IMR-90 (cell line): ENCODE data around the gene SPSB2. TPM values are rescaled to one million over a fixed set of nuclear protein-coding genes. Genes with fewer than 3 reads are reported as not detected.

Experiments used
- ATAC-seq: fragments of 200-7000 bp; cut with Tn5 transposase; 2 replicates; pipeline ENCODE4 v1.9.1; 2020; ENCODE audit warnings: low read depth, mild to moderate bottlenecking, moderate library complexity
- BruUV-seq: library from RNA; stranded (reverse); fragments of 400-500 nt; replicated peaks from 2 replicates; lab custom pipeline; 2021; lab: Mats Ljungman, UMichigan
- CTCF ChIA-PET: fragments of 300-600 bp; formaldehyde crosslinking; extraction: SDS; loops from one replicate; lab custom pipeline; 2021; ENCODE audit warnings: antibody characterized with exemption; lab: Yijun Ruan, JAX
- POLR2A ChIA-PET: fragments of 300-600 bp; sonication (Branson Sonifier 250); formaldehyde crosslinking; loops from one replicate; lab custom pipeline; 2022; ENCODE audit warnings: antibody characterized with exemption; ENCODE audit not compliant: unreplicated experiment; lab: Charles Lee
- DNase-seq: peaks from one replicate; pipeline ENCODE4 v3.0.0; 2013
- H2AFZ ChIP-seq: replicated peaks from 2 replicates; pipeline ENCODE3; 2013; ENCODE audit warnings: low read length, mild to moderate bottlenecking; ENCODE audit not compliant: poor library complexity
- H2AK5ac ChIP-seq: 2 replicates; pipeline ENCODE4 v1.6.1; 2013; ENCODE audit warnings: low read depth, low read length, inconsistent platforms
- H2AK9ac ChIP-seq: replicated peaks from 2 replicates; pipeline ENCODE3; 2013; ENCODE audit warnings: mild to moderate bottlenecking, low read depth, low read length, moderate library complexity; ENCODE audit not compliant: poor library complexity
- H2BK120ac ChIP-seq: 2 replicates; pipeline ENCODE4 v1.6.1; 2013; ENCODE audit warnings: low read depth, low read length, inconsistent platforms
- H2BK15ac ChIP-seq: 3 replicates; pipeline ENCODE4 v1.6.1; 2013; ENCODE audit warnings: low read depth, low read length, inconsistent platforms
- H2BK20ac ChIP-seq: 2 replicates; pipeline ENCODE4 v1.6.1; 2013; ENCODE audit warnings: low read depth, mild to moderate bottlenecking, inconsistent platforms, low read length, moderate library complexity
- H2BK5ac ChIP-seq: 2 replicates; pipeline ENCODE4 v1.6.1; 2013; ENCODE audit warnings: mild to moderate bottlenecking, low read depth, low read length, inconsistent platforms; ENCODE audit not compliant: poor library complexity, severe bottlenecking
- H3K14ac ChIP-seq: replicated peaks from 2 replicates; pipeline ENCODE4 v1.6.1; 2013; ENCODE audit warnings: low read depth, low read length, inconsistent platforms
- H3K18ac ChIP-seq: 2 replicates; pipeline ENCODE4 v1.6.1; 2013; ENCODE audit warnings: low read depth, low read length, control low read depth
- H3K23ac ChIP-seq: 2 replicates; pipeline ENCODE4 v1.6.1; 2013; ENCODE audit warnings: low read depth, low read length, inconsistent platforms
- H3K27ac ChIP-seq: 2 replicates; pipeline ENCODE4 v1.5.1; 2013; ENCODE audit warnings: mild to moderate bottlenecking, control low read depth, low read length; ENCODE audit not compliant: insufficient read depth
- H3K27me3 ChIP-seq: 2 replicates; pipeline ENCODE4 v1.6.1; 2013; ENCODE audit warnings: low read length; ENCODE audit not compliant: control insufficient read depth, insufficient read depth
- H3K36me3 ChIP-seq: 2 replicates; pipeline ENCODE4 v1.6.1; 2013; ENCODE audit warnings: low read length, mixed read lengths; ENCODE audit not compliant: control insufficient read depth, insufficient read depth
- H3K4ac ChIP-seq: 2 replicates; pipeline ENCODE4 v1.6.1; 2013; ENCODE audit warnings: low read depth, low read length, inconsistent platforms
- H3K4me1 ChIP-seq: 2 replicates; pipeline ENCODE4 v1.6.1; 2013; ENCODE audit warnings: low read length, mixed read lengths; ENCODE audit not compliant: control insufficient read depth, insufficient read depth
- H3K4me2 ChIP-seq: 2 replicates; pipeline ENCODE4 v1.6.1; 2013; ENCODE audit warnings: low read depth, mild to moderate bottlenecking, control low read depth, low read length, moderate library complexity
- H3K4me3 ChIP-seq: 2 replicates; pipeline ENCODE4 v1.5.1; 2013; ENCODE audit warnings: low read depth, mild to moderate bottlenecking, control low read depth, low read length, moderate library complexity; ENCODE audit not compliant: insufficient read depth
- H3K56ac ChIP-seq: 2 replicates; pipeline ENCODE4 v1.6.1; 2013; ENCODE audit warnings: low read length, inconsistent platforms; ENCODE audit not compliant: insufficient read depth; ENCODE audit errors: extremely low read depth
- H3K79me1 ChIP-seq, 2 experiments: 2 replicates each; pipeline ENCODE4 v1.6.1; 2013; ENCODE audit warnings: low read length in 2 of 2, inconsistent platforms in 1 of 2, low read depth in 1 of 2
- H3K9ac ChIP-seq: 2 replicates; pipeline ENCODE4 v1.6.1; 2013; ENCODE audit warnings: low read depth, low read length, control low read depth
- H3K9me1 ChIP-seq: 2 replicates; pipeline ENCODE4 v1.6.1; 2013; ENCODE audit warnings: low read length, inconsistent platforms; ENCODE audit not compliant: insufficient read depth
- H3K9me3 ChIP-seq: 2 replicates; pipeline ENCODE4 v1.6.1; 2013; ENCODE audit warnings: low read length; ENCODE audit not compliant: control insufficient read depth, insufficient read depth
- H4K20me1 ChIP-seq: 2 replicates; pipeline ENCODE4 v1.6.1; 2013; ENCODE audit warnings: low read length, inconsistent platforms; ENCODE audit not compliant: insufficient read depth
- H4K5ac ChIP-seq: 2 replicates; pipeline ENCODE4 v1.6.1; 2013; ENCODE audit warnings: mild to moderate bottlenecking, low read depth, low read length, control low read depth
- H4K8ac ChIP-seq, 2 experiments: 2 replicates each; pipeline ENCODE4 v1.6.1; 2013; ENCODE audit warnings: low read depth in 2 of 2, low read length in 2 of 2, control low read depth in 1 of 2, inconsistent platforms in 1 of 2
- H4K91ac ChIP-seq: 2 replicates; pipeline ENCODE4 v1.6.1; 2013; ENCODE audit warnings: low read depth, low read length, inconsistent platforms; ENCODE audit not compliant: insufficient read depth
- CTCF ChIP-seq: conservative IDR thresholded peaks from 2 replicates; pipeline ENCODE4 v1.5.1; 2012; ENCODE audit warnings: mild to moderate bottlenecking, low read depth, low read length, improper control_type of control experiment
- ELK1 ChIP-seq: fragments of 150-350 bp; IDR thresholded peaks from 2 replicates; pipeline ENCODE4 v1.6.1; 2016; ENCODE audit warnings: low read depth, mild to moderate bottlenecking, low read length, moderate library complexity, borderline replicate concordance
- MAFK ChIP-seq: IDR thresholded peaks from 2 replicates; pipeline ENCODE4 v1.6.1; 2012; ENCODE audit warnings: low read depth, low read length, improper control_type of control experiment
- RAD21 ChIP-seq: IDR thresholded peaks from 2 replicates; pipeline ENCODE4 v1.6.1; 2012; ENCODE audit warnings: low read length, improper control_type of control experiment
- USF2 ChIP-seq: fragments of 150-350 bp; IDR thresholded peaks from 2 replicates; pipeline ENCODE4 v1.6.1; 2017; ENCODE audit warnings: mild to moderate bottlenecking, antibody characterized with exemption, low read length, low read depth
- WGBS, 2 experiments: methylation state at CpG; one replicate each; pipeline versions ENCODE4 v1.1.5 to v1.1.7; 2013; ENCODE audit warnings: missing lambda C conversion rate in 2 of 2; ENCODE audit not compliant: insufficient read length in 1 of 2; ENCODE audit errors: extremely low coverage in 2 of 2; 5-methylcytosine and 5-hydroxymethylcytosine counted together
- dilution Hi-C: fragments of 300-500 bp; cut with HindIII; formaldehyde crosslinking; loops from one replicate; pipeline ENCODE4 v1.14.3; 2018; ENCODE audit warnings: low sequenced_read_pairs; ENCODE audit not compliant: unreplicated experiment
- in situ Hi-C: fragments of 300-500 bp; cut with MboI; formaldehyde crosslinking; loops from 3 replicates; pipeline ENCODE4 v1.14.3; 2019; ENCODE audit warnings: low sequenced_read_pairs, inconsistent platforms, mixed read lengths
- intact Hi-C: fragments of 100-400 bp; cut with micrococcal nuclease; formaldehyde crosslinking; loops from 2 replicates; pipeline ENCODE4 v1.10.0; 2022
- polyA plus RNA-seq, 3 experiments: library from polyadenylated mRNA; depleted of rRNA; stranded (reverse); fragments of >200 nt; gene quantifications; 2 replicates each; pipeline ENCODE4 v1.2.3, GENCODE V29; 2012; ENCODE audit warnings: low replicate concordance in 1 of 3
- total RNA-seq: library from RNA; depleted of rRNA; stranded (reverse); fragments of >200 nt; gene quantifications from 2 replicates; pipeline ENCODE4 v1.2.3, GENCODE V29; 2012

Gene SPSB2
- total and polyA plus RNA-seq, 2 of the 4 experiments (the other 2 are of a cell fraction) = 1.3 to 4.1 TPM

- Histone ChIP-seq H2BK120ac (no peak overlapping the region), H3K4me3 (no peak overlapping the region), H3K18ac (no peak overlapping the region), H4K8ac (no peak overlapping the region), H3K9me3 (no peaks in the 10 kb centered on the region), H3K27ac (no peak overlapping the region), H3K27me3 (no peaks in the 10 kb centered on the region), H2AK5ac (no peak overlapping the region), H3K4me2 (no peak overlapping the region), H3K36me3 (peaks cover 41% of the 10 kb centered on the region), H2BK15ac (no peak overlapping the region), H4K91ac (no peak overlapping the region), H3K14ac (no peak overlapping the region), H2BK5ac (no peak overlapping the region), H4K5ac (no peak overlapping the region), H3K4me1 (peaks cover 22% of the 10 kb centered on the region), H3K56ac (no peak overlapping the region), H3K9me1 (peaks cover 6% of the 10 kb centered on the region; the same call in 1 of the 2 replicates), H2BK20ac (no peak overlapping the region), H3K79me1 (peaks cover 22 to 31% of the 10 kb centered on the region in 2 experiments; a peak in 3 of 4 replicates), H3K23ac (no peak overlapping the region), H2AFZ (no peak overlapping the region), H3K9ac (no peak overlapping the region), H3K4ac (no peak overlapping the region), H4K20me1 (no peaks in the 10 kb centered on the region; the same call in 1 of the 2 replicates), H2AK9ac (peak overlapping the region; percentile 66)
- in situ Hi-C loops = no loop called here
- TF ChIP-seq MAFK (no peak), RAD21 (no peak), CTCF (no peak), USF2 (no peak), ELK1 (no peak)
- ChIA-PET POLR2A (no interaction called here), CTCF (interaction anchor here (1.1 kb wide), 1 partner anchor 10 kb away, joined by 3 read pairs; no protein-coding TSS in a partner anchor)
- 90% methylated on average over 4 of the region's 9 CpGs; no CpG with 5 or more reads in 1 of the 2 experiments for WGBS, 2 experiments
- DNase-seq (no peak), ATAC-seq (no peak)
- no TSS peak for BruUV-seq
- intact Hi-C loops = no loop called here
- dilution Hi-C loops = no loop called here
These were observed 49.2 kb upstream of the SPSB2 start for GRCh38 chr12:6921996-6922946.
